ENCODE data around the gene DIS3. TPM values are rescaled to one million over a fixed set of nuclear protein-coding genes. Genes with fewer than 3 reads are reported as not detected.

DIS3 gene
- total and polyA plus RNA-seq, 2 of the 13 experiments (the other 11 are each of a cell fraction or from before 2014, with no cell fraction given): 13.2 to 35.0 TPM

GRCh38 chr13:72792640-72793039, 10.9 kb upstream of the DIS3 start (continued):
- TF ChIP-seq CBX5 (CRISPR knock-in tag; IDR thresholded peaks at IDR 0.05; ENCODE audit: borderline replicate concordance): no peak
- TF ChIP-seq STAT6 (CRISPR knock-in tag; IDR thresholded peaks at IDR 0.05; ENCODE audit: borderline replicate concordance): no peak
- TF ChIP-seq HOMEZ (CRISPR knock-in tag; IDR thresholded peaks at IDR 0.05; ENCODE audit: low read depth): peak; percentile 61; the same call in 1 of the 2 replicates
- no peak for TF ChIP-seq TBX2 (CRISPR knock-in tag; IDR thresholded peaks at IDR 0.05; ENCODE audit: borderline replicate concordance)
- no peak for TF ChIP-seq KDM5B (CRISPR knock-in tag; IDR thresholded peaks at IDR 0.05; ENCODE audit: borderline replicate concordance)
- no peak for TF ChIP-seq ZNF17 (CRISPR knock-in tag; IDR thresholded peaks at IDR 0.05)
- TF ChIP-seq NFE2L1 (CRISPR knock-in tag; IDR thresholded peaks at IDR 0.05; ENCODE audit: borderline replicate concordance): no peak
- TF ChIP-seq ZMYM3 (CRISPR knock-in tag; IDR thresholded peaks at IDR 0.05): no peak
- TF ChIP-seq ZNF570 (CRISPR knock-in tag; IDR thresholded peaks at IDR 0.05; ENCODE audit: borderline replicate concordance): no peak
- TF ChIP-seq ZNF296 (CRISPR knock-in tag; conservative IDR thresholded peaks at IDR 0.05): no peak
- no peak for TF ChIP-seq KLF16 (CRISPR knock-in tag; IDR thresholded peaks at IDR 0.05)
- TF ChIP-seq SAP130 (CRISPR knock-in tag; IDR thresholded peaks at IDR 0.05; ENCODE audit: low read depth): peak; percentile 25; the same call in 1 of the 2 replicates
- no peak for TF ChIP-seq TBP (CRISPR knock-in tag; IDR thresholded peaks at IDR 0.05)
- no peak for TF ChIP-seq ZNF800 (CRISPR knock-in tag; IDR thresholded peaks at IDR 0.05)
- TF ChIP-seq HES4 (CRISPR knock-in tag; IDR thresholded peaks at IDR 0.05; ENCODE audit: borderline replicate concordance): no peak
- TF ChIP-seq ZNF468 (CRISPR knock-in tag; IDR thresholded peaks at IDR 0.05): no peak
- TF ChIP-seq ZNF331 (CRISPR knock-in tag; IDR thresholded peaks at IDR 0.05): peak; percentile 44; the same call in 1 of the 2 replicates
- TF ChIP-seq ARID3A (IDR thresholded peaks at IDR 0.05; ENCODE audit: low read depth, low read length): peak; percentile 50
- peak; percentile 72 for TF ChIP-seq ZNF644 (CRISPR knock-in tag; IDR thresholded peaks at IDR 0.05; ENCODE audit: low read depth)
- TF ChIP-seq ZNF576 (CRISPR knock-in tag; IDR thresholded peaks at IDR 0.05): no peak
- TF ChIP-seq BCL6 (CRISPR knock-in tag; IDR thresholded peaks at IDR 0.05): peak; percentile 92
- no peak for TF ChIP-seq RELA (CRISPR knock-in tag; IDR thresholded peaks at IDR 0.05)

Measured in HepG2 (cell line).